A673 (cell line): ENCODE data around the gene SPEM1. TPM values are rescaled to one million over a fixed set of nuclear protein-coding genes. Genes with fewer than 3 reads are reported as not detected.

ENCODE experiments used
- BruUV-seq: library from RNA; stranded (reverse); fragments of 400-500 nt; replicated peaks from 2 replicates; lab custom pipeline; 2021; lab: Mats Ljungman, UMichigan
- CTCF ChIA-PET: fragments of 300-600 bp; sonication (Branson Sonifier 250); formaldehyde crosslinking; loops from one replicate; lab custom pipeline; 2022; ENCODE audit warnings: antibody characterized with exemption; lab: Charles Lee
- POLR2A ChIA-PET: fragments of 300-600 bp; sonication (Branson Sonifier 250); formaldehyde crosslinking; loops from one replicate; lab custom pipeline; 2022; ENCODE audit warnings: antibody characterized with exemption; ENCODE audit not compliant: low non-redundant PET; lab: Charles Lee
- DNase-seq: peaks from one replicate; pipeline ENCODE4 v3.0.0-alpha.2; 2015; ENCODE audit warnings: low spot score
- H3K27ac ChIP-seq: fragments of 200-600 bp; sonication (generic); 2 replicates; pipeline ENCODE4 v1.5.1; 2016; ENCODE audit warnings: mixed run types, low read depth, mild to moderate bottlenecking, mixed read lengths, antibody characterized with exemption, low read length; ENCODE audit not compliant: poor library complexity, severe bottlenecking
- H3K27me3 ChIP-seq: fragments of 200-600 bp; sonication (generic); replicated peaks from 2 replicates; pipeline ENCODE4 v1.6.1; 2017; ENCODE audit warnings: mixed run types, low read depth, mild to moderate bottlenecking, mixed read lengths, antibody characterized with exemption, low read length; ENCODE audit not compliant: insufficient read depth, poor library complexity
- H3K36me3 ChIP-seq: fragments of 200-600 bp; sonication (generic); 2 replicates; pipeline ENCODE4 v1.6.1; 2016; ENCODE audit warnings: mixed run types, mild to moderate bottlenecking, mixed read lengths, antibody characterized with exemption, low read length; ENCODE audit not compliant: insufficient read depth, poor library complexity, severe bottlenecking
- H3K4me1 ChIP-seq: fragments of 200-600 bp; sonication (generic); 2 replicates; pipeline ENCODE4 v1.6.1; 2017; ENCODE audit warnings: mixed run types, mild to moderate bottlenecking, mixed read lengths, antibody characterized with exemption, low read length; ENCODE audit not compliant: insufficient read depth, poor library complexity, severe bottlenecking
- H3K4me3 ChIP-seq: fragments of 200-600 bp; sonication (generic); 2 replicates; pipeline ENCODE4 v1.5.1; 2016; ENCODE audit warnings: low read depth, mixed run types, mild to moderate bottlenecking, mixed read lengths, low read length; ENCODE audit not compliant: poor library complexity, severe bottlenecking
- H3K9me3 ChIP-seq: fragments of 200-600 bp; sonication (generic); 2 replicates; pipeline ENCODE4 v1.6.1; 2016; ENCODE audit warnings: mixed run types, low read depth, mild to moderate bottlenecking, mixed read lengths, antibody characterized with exemption, low read length; ENCODE audit not compliant: poor library complexity, severe bottlenecking
- CTCF ChIP-seq: fragments of 300-800, 200-600 bp; sonication (generic); conservative IDR thresholded peaks from 2 replicates; pipeline ENCODE4 v1.5.1; 2017; ENCODE audit warnings: low read depth, mild to moderate bottlenecking, antibody characterized with exemption, low read length, moderate library complexity, mixed read lengths
- EZH2 ChIP-seq: fragments of 200-600 bp; sonication (generic); IDR thresholded peaks from 2 replicates; pipeline ENCODE4 v1.6.1; 2017; ENCODE audit warnings: borderline replicate concordance, low read depth, mild to moderate bottlenecking, mixed read lengths, antibody characterized with exemption, low read length; ENCODE audit not compliant: poor library complexity, severe bottlenecking
- intact Hi-C: fragments of 100-400 bp; cut with micrococcal nuclease; formaldehyde crosslinking; loops from one replicate; pipeline ENCODE4 v1.10.0; 2022; ENCODE audit not compliant: unreplicated experiment
- total RNA-seq: library from RNA; stranded (reverse); gene quantifications from 2 replicates; pipeline ENCODE4 v1.2.3, GENCODE V29; 2021

SPEM1 gene
- total RNA-seq, 1 experiment from 2014 or later: 0.43 TPM

- H3K4me1 ChIP-seq: peaks cover 29% of the 10 kb centered on the region
- H3K27ac ChIP-seq: peak within 1 kb of the TSS; percentile 73
- DNase-seq: peak; percentile 68
- no TSS peak for BruUV-seq
- ChIA-PET CTCF (no interaction called here), POLR2A (no interaction called here)
- H3K4me3 ChIP-seq: peak within 1 kb of the TSS; percentile 45
- H3K36me3 ChIP-seq: no peaks in the 10 kb centered on the region
- H3K27me3 ChIP-seq: no peaks in the 10 kb centered on the region
- intact Hi-C loops: no loop called here
- no peaks in the 10 kb centered on the region for H3K9me3 ChIP-seq
- TF ChIP-seq EZH2 (no peak), CTCF (no peak)
Observed at GRCh38 chr17:7444682-7445618, 24.8 kb downstream of the SPEM1 start, which contains the start of gene CHRNB1. Gene CHRNB1, plus strand, starts transcription at chr17:7445061. Its CDS starts 67 bp downstream, at chr17:7445128.

- DNase-seq: no peak
- Histone ChIP-seq H3K27me3 (no peaks in the 10 kb centered on the region), H3K9me3 (no peaks in the 10 kb centered on the region), H3K27ac (peak overlapping the region; percentile 73), H3K36me3 (no peaks in the 10 kb centered on the region), H3K4me3 (peak overlapping the region; percentile 45), H3K4me1 (peaks cover 27% of the 10 kb centered on the region)
- BruUV-seq: no TSS peak
- POLR2A ChIA-PET: interaction anchor here (1.0 kb wide), 1 partner anchor 10 kb away, joined by 5 read pairs; the partner anchor contains the start of gene TMEM102
- TF ChIP-seq CTCF: no peak
- TF ChIP-seq EZH2: no peak
- intact Hi-C loops: no loop called here
- CTCF ChIA-PET: interaction anchor here (0.5 kb wide), 1 partner anchor 42 kb away, joined by 5 read pairs; the partner anchor contains the start of gene TMEM256
Observed at GRCh38 chr17:7445619-7445968, 25.5 kb downstream of the SPEM1 start.

- POLR2A ChIA-PET: no interaction called here
- CTCF ChIA-PET: no interaction called here
- intact Hi-C loops: no loop called here
Observed at GRCh38 chr17:7448461-7448860, 28.3 kb downstream of the SPEM1 start.

More at GRCh38 chr17:7448461-7448860, 28.3 kb downstream of the SPEM1 start:
- no peak overlapping the region for H3K4me3 ChIP-seq
- H3K9me3 ChIP-seq: no peaks in the 10 kb centered on the region
- H3K36me3 ChIP-seq: no peaks in the 10 kb centered on the region
- H3K27ac ChIP-seq: no peak overlapping the region
- H3K4me1 ChIP-seq: peaks cover 16% of the 10 kb centered on the region
- DNase-seq: no peak
- H3K27me3 ChIP-seq: no peaks in the 10 kb centered on the region
- BruUV-seq: no TSS peak
- TF ChIP-seq EZH2: no peak
- no peak for TF ChIP-seq CTCF
